Muscle layer of colon (tissue), 2 donors: ENCODE results near the gene CA12.

Experiments used
- H3K27ac ChIP-seq: one replicate; pipeline ENCODE4 v1.7.0; 2013; ENCODE audit warnings: low read depth, mild to moderate bottlenecking, low read length, moderate library complexity
- H3K27me3 ChIP-seq, 2 donors: one replicate each; pipeline ENCODE4 v1.7.0; 2013; ENCODE audit warnings: low read length in 2 of 2, mild to moderate bottlenecking in 2 of 2; ENCODE audit not compliant: insufficient read depth in 2 of 2, control insufficient read depth in 1 of 2
- H3K36me3 ChIP-seq: one replicate; pipeline ENCODE4 v1.7.0; 2013; ENCODE audit warnings: mild to moderate bottlenecking, low read length; ENCODE audit not compliant: insufficient read depth
- H3K4me1 ChIP-seq: one replicate; pipeline ENCODE4 v1.7.0; 2013; ENCODE audit warnings: mild to moderate bottlenecking, low read length; ENCODE audit not compliant: insufficient read depth
- H3K4me3 ChIP-seq, 2 donors: one replicate each; pipeline ENCODE4 v1.7.0; 2013; ENCODE audit warnings: low read length in 2 of 2, low read depth in 1 of 2, mild to moderate bottlenecking in 1 of 2, moderate library complexity in 1 of 2
- H3K9ac ChIP-seq: one replicate; pipeline ENCODE4 v1.7.0; 2013; ENCODE audit warnings: low read length
- H3K9me3 ChIP-seq: one replicate; pipeline ENCODE4 v1.7.0; 2013; ENCODE audit warnings: mild to moderate bottlenecking, low read length
- donor health status: abdominal sarcoma.
- donor health status: Adenocarcinoma of cecum.

CA12 gene

DNA sequence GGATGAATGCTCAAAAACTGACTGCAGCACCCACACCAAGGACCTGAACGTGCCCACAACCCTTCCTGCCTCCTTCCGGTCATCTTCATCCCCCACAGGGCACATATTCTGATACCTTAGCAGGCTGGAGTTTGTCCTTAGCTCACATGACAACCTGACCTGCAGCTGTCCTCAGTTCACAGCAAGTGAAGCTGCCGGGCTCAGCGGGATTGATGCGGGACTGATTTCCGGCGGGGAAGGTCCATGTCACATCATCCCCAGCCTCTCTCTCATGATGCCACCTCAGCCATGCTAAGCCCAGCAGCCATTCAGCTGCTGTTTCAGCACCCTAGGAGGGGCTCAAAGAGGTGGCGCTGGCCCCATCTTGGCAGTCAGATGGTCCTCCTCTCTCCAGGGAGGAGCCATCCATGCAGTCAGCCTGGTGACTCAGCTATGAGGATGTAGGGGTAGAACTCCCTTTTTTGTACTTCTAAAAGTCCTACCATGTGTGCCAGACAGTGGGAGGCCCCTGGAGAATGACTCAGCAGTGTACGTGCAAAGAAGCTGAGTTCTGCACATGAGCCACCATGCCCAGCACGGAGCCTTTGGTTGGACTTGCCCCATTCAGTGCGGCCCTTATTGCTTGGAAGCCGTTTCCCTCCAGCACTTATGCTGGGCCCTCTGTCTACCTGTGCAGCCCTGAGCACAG, 9.5 kb downstream of the CA12 start:
- no peak overlapping the region for H3K4me3 ChIP-seq
- H3K36me3 ChIP-seq, result no peaks in the 10 kb centered on the region
- no peaks in the 10 kb centered on the region for H3K9me3 ChIP-seq
- H3K9ac ChIP-seq, result no peak overlapping the region
- no peaks in the 10 kb centered on the region for H3K27me3 ChIP-seq
- no peak overlapping the region for H3K27ac ChIP-seq
- peaks cover 9% of the 10 kb centered on the region for H3K4me1 ChIP-seq

DNA sequence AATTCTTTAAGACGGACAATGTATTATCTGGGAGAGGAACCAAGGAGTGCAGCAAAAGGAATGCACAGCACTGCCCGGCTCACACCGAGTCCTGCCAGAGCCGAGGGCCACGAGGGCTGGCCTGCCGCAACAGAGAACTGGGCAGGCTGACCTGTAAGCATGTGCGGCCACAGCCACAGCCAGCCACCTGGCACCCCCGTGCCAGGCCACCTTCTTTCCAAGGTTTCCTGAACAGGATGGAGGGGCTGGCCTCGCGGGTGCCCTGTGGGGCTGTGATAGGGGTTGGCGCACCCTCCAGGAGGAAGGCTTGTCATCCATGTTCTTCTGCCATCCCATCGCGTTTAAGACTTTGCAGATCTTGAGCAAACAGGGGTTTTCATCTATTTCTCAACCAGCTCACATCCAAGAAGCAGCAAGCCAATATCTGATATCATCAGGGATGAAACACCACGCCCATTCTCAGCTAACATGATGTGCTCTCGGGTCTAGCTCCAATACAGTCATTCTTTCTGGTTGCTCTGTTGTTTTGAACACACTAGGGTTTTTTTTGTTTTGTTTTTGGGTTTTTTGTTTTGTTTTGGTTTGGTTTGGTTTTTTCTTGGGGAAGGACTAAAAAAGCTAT, 10.2 kb downstream of the CA12 start:
- Histone ChIP-seq H3K27me3 (no peaks in the 10 kb centered on the region), H3K36me3 (no peaks in the 10 kb centered on the region), H3K9ac (no peak overlapping the region), H3K4me1 (peaks cover 9% of the 10 kb centered on the region), H3K4me3 (no peak overlapping the region), H3K9me3 (no peaks in the 10 kb centered on the region), H3K27ac (no peak overlapping the region)

DNA sequence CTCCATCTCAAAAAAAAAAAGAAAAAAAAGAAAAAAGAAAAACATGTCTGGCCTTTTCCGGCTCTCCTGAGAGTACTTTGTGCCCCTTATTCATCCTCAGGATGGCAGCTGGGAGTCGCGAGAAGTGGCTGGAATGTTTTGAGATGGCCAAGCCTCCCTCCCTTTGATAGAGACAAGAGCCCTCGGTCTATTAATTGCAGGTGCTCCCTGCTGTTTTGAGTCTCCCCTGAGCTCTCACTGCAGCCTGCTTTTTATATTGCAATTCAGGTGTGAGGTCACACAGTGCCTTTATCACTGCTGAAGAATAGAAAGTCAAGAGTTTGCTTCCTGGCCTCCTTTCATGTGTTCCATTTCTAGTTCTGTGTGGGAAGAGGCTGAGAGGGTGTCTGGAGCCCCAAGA, 10.9 kb downstream of the CA12 start:
- Histone ChIP-seq H3K4me1 (peaks cover 9% of the 10 kb centered on the region), H3K27ac (no peak overlapping the region), H3K36me3 (no peaks in the 10 kb centered on the region), H3K9ac (no peak overlapping the region), H3K4me3 (no peak overlapping the region), H3K27me3 (no peaks in the 10 kb centered on the region), H3K9me3 (no peaks in the 10 kb centered on the region)

DNA sequence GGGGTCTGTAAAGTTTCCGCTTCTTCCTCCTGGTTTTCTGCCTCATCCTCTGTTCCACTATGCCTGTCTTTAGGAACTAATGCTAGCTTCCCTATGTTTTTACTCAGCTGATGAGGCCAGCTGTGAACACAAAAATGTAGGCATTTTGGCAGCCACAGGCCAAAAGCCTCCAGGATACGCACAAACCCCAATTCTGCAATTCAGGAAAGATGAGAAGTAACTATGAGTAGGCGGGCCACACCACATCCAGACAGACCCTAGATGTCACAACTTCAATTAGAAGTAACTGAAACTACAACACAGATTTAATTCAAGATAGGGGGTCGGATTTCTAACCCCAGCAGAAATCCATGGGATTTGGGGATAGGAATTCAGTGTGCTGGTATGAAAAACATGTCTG, 11.9 kb downstream of the CA12 start:
- no peaks in the 10 kb centered on the region for H3K36me3 ChIP-seq
- no peaks in the 10 kb centered on the region for H3K9me3 ChIP-seq
- no peak overlapping the region for H3K27ac ChIP-seq
- H3K27me3 ChIP-seq, result no peaks in the 10 kb centered on the region
- H3K4me3 ChIP-seq, result no peak overlapping the region
- H3K4me1 ChIP-seq, result peaks cover under 1% of the 10 kb centered on the region
- no peak overlapping the region for H3K9ac ChIP-seq

DNA sequence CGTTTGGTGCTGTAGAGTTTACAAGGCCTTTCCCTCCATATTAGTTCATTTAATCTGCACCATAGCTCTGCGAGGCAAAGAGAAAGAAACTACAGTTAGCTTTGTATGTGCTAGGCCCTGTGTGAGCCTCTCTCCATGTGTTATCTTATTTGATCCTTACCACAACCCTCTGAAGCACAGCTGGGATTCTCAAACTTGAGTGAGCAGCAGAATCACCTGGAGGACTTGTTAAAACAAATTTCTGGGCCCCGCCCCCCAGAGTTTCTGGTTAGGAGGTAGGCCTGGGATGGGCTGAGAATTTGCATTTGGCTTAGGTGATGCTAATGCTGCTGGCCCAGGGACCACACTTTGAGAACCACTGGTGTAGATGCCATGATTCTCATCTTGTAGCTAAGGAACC, 12.3 kb downstream of the CA12 start:
- no peaks in the 10 kb centered on the region for H3K9me3 ChIP-seq
- no peaks in the 10 kb centered on the region for H3K27me3 ChIP-seq
- no peaks in the 10 kb centered on the region for H3K36me3 ChIP-seq
- no peak overlapping the region for H3K27ac ChIP-seq
- no peak overlapping the region for H3K9ac ChIP-seq
- no peaks in the 10 kb centered on the region for H3K4me1 ChIP-seq
- H3K4me3 ChIP-seq, result no peak overlapping the region

DNA sequence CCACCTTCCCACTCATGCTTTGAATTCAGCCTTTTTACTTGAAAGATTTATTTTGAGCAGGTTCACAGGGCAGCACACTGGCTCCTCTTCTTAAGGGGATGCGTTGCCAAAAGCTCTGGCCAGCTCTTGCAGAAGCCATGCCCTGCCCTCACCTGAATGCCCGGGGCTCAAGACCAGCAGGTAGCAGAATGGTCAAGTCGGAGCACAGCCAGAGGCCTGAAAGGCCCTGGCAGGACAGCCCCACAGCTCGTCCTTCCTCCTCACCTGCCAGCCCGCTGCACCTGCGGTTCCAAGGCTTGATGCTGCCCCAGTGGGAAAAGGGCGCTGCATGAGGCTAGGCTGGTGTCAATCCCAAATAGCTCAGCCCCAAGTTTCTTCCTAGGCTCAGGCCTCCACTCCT, 13.1 kb downstream of the CA12 start:
- no peaks in the 10 kb centered on the region for H3K4me1 ChIP-seq

DNA sequence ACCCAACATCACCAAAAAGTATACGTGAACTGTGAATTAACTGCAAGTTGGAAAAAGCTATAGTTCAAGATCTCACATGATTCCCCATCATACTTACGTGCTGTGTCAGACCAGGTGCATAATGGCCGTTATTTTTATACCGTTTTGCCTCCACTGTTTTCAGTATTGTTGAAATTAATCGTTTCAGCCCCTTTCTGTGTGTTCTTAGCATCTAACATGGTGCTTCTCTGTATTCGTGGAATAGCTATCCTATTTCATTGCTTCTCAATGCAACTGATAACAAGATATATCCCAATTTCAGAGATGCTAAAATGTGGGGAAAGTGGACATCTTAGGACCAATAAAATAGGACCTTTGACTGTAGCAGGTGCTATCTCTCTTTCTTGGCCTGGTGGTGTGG, 13.7 kb downstream of the CA12 start:
- no peaks in the 10 kb centered on the region for H3K4me1 ChIP-seq
- no peaks in the 10 kb centered on the region for H3K9me3 ChIP-seq
- H3K27me3 ChIP-seq, result no peaks in the 10 kb centered on the region
- no peak overlapping the region for H3K27ac ChIP-seq
- H3K36me3 ChIP-seq, result no peaks in the 10 kb centered on the region
- H3K9ac ChIP-seq, result no peak overlapping the region
- H3K4me3 ChIP-seq, result no peak overlapping the region

More for the DNA sequence above, 13.1 kb downstream of the CA12 start:
- H3K27ac ChIP-seq, result no peak overlapping the region
- no peak overlapping the region for H3K4me3 ChIP-seq
- no peaks in the 10 kb centered on the region for H3K36me3 ChIP-seq
- H3K27me3 ChIP-seq, result no peaks in the 10 kb centered on the region
- no peaks in the 10 kb centered on the region for H3K9me3 ChIP-seq
- no peak overlapping the region for H3K9ac ChIP-seq

DNA sequence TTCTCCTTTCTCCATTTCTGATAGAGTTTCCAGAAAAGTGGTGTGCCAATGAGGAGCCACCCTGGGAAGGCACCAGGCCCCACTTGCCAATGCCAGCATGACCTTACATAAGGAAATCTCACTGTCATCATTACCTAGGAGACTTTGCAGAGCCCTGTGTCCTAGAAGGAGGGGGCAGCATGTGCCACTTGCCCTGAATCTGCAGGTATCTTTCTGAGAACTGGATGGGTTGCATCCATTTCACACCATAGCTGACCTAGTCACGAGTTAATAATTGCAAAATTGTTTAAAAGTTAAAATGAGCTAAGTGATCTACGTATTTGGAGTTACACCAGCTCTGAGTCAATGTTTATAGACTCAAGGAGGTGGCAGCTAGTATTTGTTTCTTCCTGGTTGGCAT, 14.3 kb downstream of the CA12 start:
- Histone ChIP-seq H3K9ac (no peak overlapping the region), H3K9me3 (no peaks in the 10 kb centered on the region), H3K27me3 (no peaks in the 10 kb centered on the region), H3K27ac (no peak overlapping the region), H3K4me3 (no peak overlapping the region), H3K36me3 (no peaks in the 10 kb centered on the region), H3K4me1 (no peaks in the 10 kb centered on the region)

DNA sequence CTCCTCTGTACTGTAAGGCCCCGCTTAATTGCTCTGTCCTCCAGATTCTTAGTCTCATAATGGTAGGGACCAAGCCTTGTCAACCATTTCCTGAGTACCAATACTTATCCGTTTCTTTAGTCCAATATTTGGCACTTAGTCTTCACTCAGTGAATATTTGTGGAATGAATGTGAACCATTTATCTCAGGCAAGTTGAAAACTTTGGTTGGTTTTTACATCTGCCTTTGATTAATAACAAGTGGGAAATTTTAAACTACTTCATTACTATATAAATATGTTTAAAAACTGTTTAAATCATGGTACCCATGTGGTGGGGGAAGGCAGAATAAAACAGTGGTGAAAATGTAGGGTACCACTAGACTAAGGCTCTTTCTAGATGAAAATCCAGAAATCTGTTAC, 15.2 kb downstream of the CA12 start:
- Histone ChIP-seq H3K4me3 (no peak overlapping the region), H3K36me3 (no peaks in the 10 kb centered on the region), H3K9ac (no peak overlapping the region), H3K4me1 (no peaks in the 10 kb centered on the region), H3K27me3 (no peaks in the 10 kb centered on the region), H3K27ac (no peak overlapping the region), H3K9me3 (no peaks in the 10 kb centered on the region)

DNA sequence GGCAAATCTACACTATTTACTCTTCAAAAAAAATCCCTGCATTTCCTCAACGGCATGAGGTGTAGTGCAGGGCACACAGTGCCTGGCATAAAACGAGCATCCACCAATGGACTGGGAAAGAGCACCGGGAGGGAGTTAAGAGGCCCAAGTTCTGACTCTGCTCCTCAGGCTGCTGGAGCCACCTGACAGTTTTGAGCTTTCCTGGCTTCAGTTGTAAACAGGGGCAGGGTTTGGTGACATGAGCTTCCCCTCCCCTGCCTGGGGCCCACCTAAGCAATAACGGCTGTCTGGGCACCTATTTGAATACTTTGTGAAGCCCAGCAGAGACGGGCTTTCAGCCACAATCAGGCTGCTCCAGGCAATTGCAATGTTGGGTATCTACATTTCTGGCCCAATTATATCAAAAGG, 16.4 kb downstream of the CA12 start:
- no peaks in the 10 kb centered on the region for H3K4me1 ChIP-seq
- no peak overlapping the region for H3K27ac ChIP-seq
- no peak overlapping the region for H3K9ac ChIP-seq
- H3K4me3 ChIP-seq, result no peak overlapping the region
- no peaks in the 10 kb centered on the region for H3K27me3 ChIP-seq
- no peaks in the 10 kb centered on the region for H3K36me3 ChIP-seq
- H3K9me3 ChIP-seq, result no peaks in the 10 kb centered on the region

DNA sequence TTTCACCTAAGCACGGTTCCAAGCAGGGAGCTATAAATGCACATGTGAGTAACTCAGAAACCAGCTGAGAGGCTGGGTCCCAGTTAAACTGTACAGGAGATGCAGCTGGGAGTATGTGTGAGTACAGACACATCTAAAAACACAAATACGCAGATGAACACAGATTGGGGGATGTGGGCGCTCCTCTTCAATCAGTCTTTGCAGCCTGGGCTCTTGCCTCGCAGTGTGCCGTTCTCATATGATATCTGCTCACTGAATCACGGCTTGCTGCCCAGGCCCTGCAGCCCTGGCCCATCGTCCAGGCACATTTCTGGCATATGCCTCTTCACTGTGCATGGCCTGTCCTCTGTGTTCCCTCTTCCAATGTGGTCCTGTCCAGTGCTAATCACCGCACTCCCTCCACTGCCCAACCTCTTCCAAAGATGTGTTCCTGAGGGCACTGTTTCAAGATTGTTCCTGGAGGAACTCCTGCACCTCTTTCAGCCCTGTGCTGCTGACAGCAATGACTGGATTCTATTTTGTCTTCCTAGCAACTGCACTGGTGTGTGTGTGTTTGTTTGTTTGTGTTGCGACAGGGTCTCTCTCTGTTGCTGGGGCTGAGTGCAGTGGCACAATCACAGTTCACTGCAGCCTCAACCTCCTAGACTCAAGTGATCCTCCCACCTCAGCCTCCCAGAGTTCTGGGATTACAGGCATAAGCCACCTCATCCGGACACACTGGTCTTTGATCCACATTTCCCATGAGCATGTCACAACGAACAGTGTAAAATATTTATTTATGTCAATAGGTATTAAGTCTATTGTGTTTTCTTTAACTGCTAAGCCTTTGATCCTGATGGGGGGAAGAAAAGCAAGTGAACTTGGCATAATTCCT, 17.0 kb downstream of the CA12 start:
- Histone ChIP-seq H3K9ac (no peak overlapping the region), H3K4me1 (no peaks in the 10 kb centered on the region), H3K36me3 (no peaks in the 10 kb centered on the region), H3K4me3 (no peak overlapping the region), H3K27me3 (no peaks in the 10 kb centered on the region), H3K9me3 (no peaks in the 10 kb centered on the region), H3K27ac (no peak overlapping the region)
